Liver (tissue), 9 donors: ENCODE results near the gene ATP10A. TPM values are rescaled to one million over a fixed set of nuclear protein-coding genes. Genes with fewer than 3 reads are reported as not detected.

Source experiments
- DNase-seq: peaks from one replicate; pipeline ENCODE4 v3.0.0-alpha.2; 2017; ENCODE audit warnings: low spot score
- H3K27ac ChIP-seq, 2 donors: one replicate each; pipeline ENCODE4 v1.7.0; 2013; ENCODE audit warnings: inconsistent platforms in 2 of 2, low read length in 2 of 2, control low read depth in 1 of 2, low read depth in 1 of 2, mild to moderate bottlenecking in 1 of 2
- H3K27me3 ChIP-seq, 4 donors: one replicate each; pipeline versions ENCODE4 v1.6.1 to v1.7.0; 2013; ENCODE audit warnings: low read length in 3 of 4, inconsistent platforms in 1 of 4, mild to moderate bottlenecking in 1 of 4, moderate library complexity in 1 of 4; ENCODE audit not compliant: control insufficient read depth in 4 of 4, insufficient read depth in 4 of 4
- H3K36me3 ChIP-seq, 4 donors: one replicate each; pipeline versions ENCODE4 v1.6.1 to v1.7.0; 2013; ENCODE audit warnings: low read length in 3 of 4, mild to moderate bottlenecking in 3 of 4, low read depth in 1 of 4, moderate library complexity in 1 of 4; ENCODE audit not compliant: control insufficient read depth in 4 of 4, insufficient read depth in 3 of 4
- H3K4me1 ChIP-seq, 4 donors: one replicate each; pipeline versions ENCODE4 v1.6.1 to v1.7.0; 2013; ENCODE audit warnings: low read length in 3 of 4, mild to moderate bottlenecking in 3 of 4, moderate library complexity in 1 of 4; ENCODE audit not compliant: control insufficient read depth in 4 of 4, insufficient read depth in 4 of 4
- H3K4me3 ChIP-seq, 3 donors: one replicate each; pipeline versions ENCODE4 v1.6.1 to v1.7.0; 2013; ENCODE audit warnings: low read length in 3 of 3, control low read depth in 1 of 3, low read depth in 1 of 3, mild to moderate bottlenecking in 1 of 3
- H3K9ac ChIP-seq, 2 donors: one replicate each; pipeline ENCODE4 v1.7.0; 2013; ENCODE audit warnings: low read length in 2 of 2, mild to moderate bottlenecking in 2 of 2, moderate library complexity in 2 of 2, control low read depth in 1 of 2, low read depth in 1 of 2
- H3K9me3 ChIP-seq, 4 donors: one replicate each; pipeline versions ENCODE4 v1.6.1 to v1.7.0; 2013; ENCODE audit warnings: low read length in 3 of 4; ENCODE audit not compliant: control insufficient read depth in 4 of 4
- CTCF ChIP-seq: fragments of 150-350 bp; IDR thresholded peaks from 2 replicates; pipeline ENCODE4 v1.5.1; 2017; ENCODE audit warnings: improper control_type of control experiment, low read depth, low read length; ENCODE audit not compliant: missing input control
- FOXA1 ChIP-seq: IDR thresholded peaks from 2 replicates; pipeline ENCODE4 v1.6.1; 2016; ENCODE audit warnings: antibody characterized with exemption
- FOXA2 ChIP-seq: IDR thresholded peaks from 2 replicates; pipeline ENCODE4 v1.6.1; 2016; ENCODE audit warnings: antibody characterized with exemption
- GABPA ChIP-seq, 2 donors: IDR thresholded peaks in 1 of 2; conservative IDR thresholded peaks in 1 of 2; 2 replicates each; pipeline ENCODE4 v1.6.1; 2016; ENCODE audit warnings: antibody characterized with exemption in 2 of 2, mild to moderate bottlenecking in 1 of 2, moderate library complexity in 1 of 2
- HNF4G ChIP-seq: IDR thresholded peaks from 2 replicates; pipeline ENCODE4 v1.6.1; 2016; ENCODE audit warnings: antibody characterized with exemption
- MAX ChIP-seq: IDR thresholded peaks from 2 replicates; pipeline ENCODE4 v1.6.1; 2016; ENCODE audit warnings: antibody characterized with exemption
- RAD21 ChIP-seq, 2 donors: IDR thresholded peaks; 2 replicates each; pipeline ENCODE4 v1.6.1; 2016; ENCODE audit warnings: antibody characterized with exemption in 2 of 2, mild to moderate bottlenecking in 2 of 2
- REST ChIP-seq: IDR thresholded peaks from 2 replicates; pipeline ENCODE4 v1.6.1; 2016; ENCODE audit warnings: antibody characterized with exemption, mild to moderate bottlenecking
- RXRA ChIP-seq, 2 donors: IDR thresholded peaks; 2 replicates each; pipeline ENCODE4 v1.6.1; 2017 to 2018; ENCODE audit warnings: antibody characterized with exemption in 2 of 2, mild to moderate bottlenecking in 1 of 2
- SP1 ChIP-seq: IDR thresholded peaks from 2 replicates; pipeline ENCODE4 v1.6.1; 2018; ENCODE audit warnings: antibody characterized with exemption, mild to moderate bottlenecking
- TAF1 ChIP-seq: conservative IDR thresholded peaks from 2 replicates; pipeline ENCODE4 v1.6.1; 2016; ENCODE audit warnings: antibody characterized with exemption, mild to moderate bottlenecking
- YY1 ChIP-seq: IDR thresholded peaks from 2 replicates; pipeline ENCODE4 v1.6.1; 2016; ENCODE audit warnings: antibody characterized with exemption, mild to moderate bottlenecking
- ZBTB33 ChIP-seq: IDR thresholded peaks from 2 replicates; pipeline ENCODE4 v1.6.1; 2016; ENCODE audit warnings: antibody characterized with exemption
- WGBS: extraction: QIAGEN DNeasy Blood & Tissue Kit; methylation state at CpG from one replicate; pipeline ENCODE4 v1.1.7; 2013; 5-methylcytosine and 5-hydroxymethylcytosine counted together
- polyA plus RNA-seq, 2 donors: library from polyadenylated mRNA; stranded (reverse) in 1 of 2; unstranded in 1 of 2; fragments of 200-250 nt in 1 of 2; fragments of >200 nt in 1 of 2; fragmentation: Nextera tagmentation in 1 of 2; extraction: Ambion mirVana in 1 of 2; gene quantifications; one replicate each; pipeline versions ENCODE4 v1.2.1 to v1.2.3, GENCODE V29; 2013 to 2015
- total RNA-seq, 2 donors: library from RNA; depleted of rRNA; stranded (reverse); fragments of >200 nt; gene quantifications; one replicate each; pipeline ENCODE4 v1.2.3, GENCODE V29; 2014
- donor health status: healthy.
- donor health status: healthy.
- donor health status: healthy.
- donor health status: healthy.
- donor health status: healthy.

The ATP10A gene
- total and polyA plus RNA-seq, 4 donors: 0.22 to 1.8 (median 0.39) TPM

GRCh38 chr15:25804451-25804850 is 58.7 kb downstream of the ATP10A start:
- Histone ChIP-seq H3K27me3 (peaks cover 0 to 6% (median 0%) of the 10 kb centered on the region in 4 donors), H3K36me3 (no peaks in the 10 kb centered on the region), H3K9ac (no peak overlapping the region), H3K27ac (no peak overlapping the region), H3K9me3 (no peaks in the 10 kb centered on the region), H3K4me1 (no peaks in the 10 kb centered on the region), H3K4me3 (no peak overlapping the region)
- no peak for DNase-seq
- 80% methylated on average over 7 of the region's 7 CpGs for WGBS
- TF ChIP-seq ZBTB33 (no peak), YY1 (no peak), REST (no peak), FOXA1 (no peak), SP1 (no peak), GABPA (IDR thresholded peaks at IDR 0.05 in 1 of 2, conservative IDR thresholded peaks at IDR 0.05 in 1 of 2) (no peak)

GRCh38 chr15:25803541-25803940 is 59.6 kb downstream of the ATP10A start:
- Histone ChIP-seq H3K27ac (no peak overlapping the region), H3K36me3 (no peaks in the 10 kb centered on the region), H3K27me3 (peaks cover 0 to 3% (median 0%) of the 10 kb centered on the region in 4 donors), H3K4me3 (no peak overlapping the region), H3K9ac (no peak overlapping the region), H3K4me1 (no peaks in the 10 kb centered on the region), H3K9me3 (no peaks in the 10 kb centered on the region)
- no peak for TF ChIP-seq RAD21 (IDR thresholded peaks at IDR 0.05)
- no peak for TF ChIP-seq YY1
- TF ChIP-seq MAX: no peak
- TF ChIP-seq FOXA1: no peak
- TF ChIP-seq TAF1: no peak
- no peak for TF ChIP-seq ZBTB33
- no peak for TF ChIP-seq GABPA (IDR thresholded peaks at IDR 0.05 in 1 of 2, conservative IDR thresholded peaks at IDR 0.05 in 1 of 2)
- no peak for TF ChIP-seq FOXA2
- TF ChIP-seq RXRA (IDR thresholded peaks at IDR 0.05): no peak
- no peak for TF ChIP-seq HNF4G
- no peak for TF ChIP-seq CTCF
- WGBS: 93% methylated on average over 10 of the region's 10 CpGs
- DNase-seq: no peak
